PC-3 (cell line): Measurements from ENCODE around the gene TRMT10B. TPM values are rescaled to one million over a fixed set of nuclear protein-coding genes. Genes with fewer than 3 reads are reported as not detected.

ENCODE experiments used
- ATAC-seq: fragments of 200-7000 bp; cut with Tn5 transposase; 2 replicates; pipeline ENCODE4 v1.9.1; 2020; ENCODE audit warnings: mild to moderate bottlenecking, moderate library complexity
- BruUV-seq: library from RNA; stranded (reverse); fragments of 400-500 nt; replicated peaks from 2 replicates; lab custom pipeline; 2021; lab: Mats Ljungman, UMichigan
- CTCF ChIA-PET: fragments of 300-600 bp; sonication (Branson Sonifier 250); formaldehyde crosslinking; loops from one replicate; lab custom pipeline; 2022; ENCODE audit warnings: antibody characterized with exemption; lab: Charles Lee
- POLR2A ChIA-PET: fragments of 300-600 bp; sonication (Branson Sonifier 250); formaldehyde crosslinking; loops from one replicate; lab custom pipeline; 2022; ENCODE audit warnings: antibody characterized with exemption; ENCODE audit not compliant: unreplicated experiment; lab: Charles Lee
- DNase-seq: peaks from one replicate; pipeline ENCODE4 v3.0.0-alpha.2; 2015
- H2AFZ ChIP-seq: fragments of 300-600 bp; sonication (generic); 2 replicates; pipeline ENCODE4 v1.6.0; 2016; ENCODE audit warnings: antibody characterized with exemption, low read length
- H3F3A ChIP-seq: fragments of 300-600 bp; sonication (generic); one replicate; pipeline ENCODE4 v1.6.0; 2017; ENCODE audit warnings: antibody characterized with exemption, low read length, control low read depth, mild to moderate bottlenecking; ENCODE audit not compliant: unreplicated experiment
- H3K27ac ChIP-seq: fragments of 300-600 bp; sonication (generic); 2 replicates; pipeline ENCODE4 v1.5.1; 2016; ENCODE audit warnings: mild to moderate bottlenecking, low read length
- H3K27me3 ChIP-seq: fragments of 300-600 bp; sonication (generic); 2 replicates; pipeline ENCODE4 v1.6.1; 2016; ENCODE audit warnings: low read length, mixed read lengths
- H3K36me3 ChIP-seq: fragments of 300-600 bp; sonication (generic); 2 replicates; pipeline ENCODE4 v1.6.1; 2016; ENCODE audit warnings: low read depth, mixed run types, low read length, mixed read lengths
- H3K4me1 ChIP-seq: fragments of 300-600 bp; sonication (generic); 2 replicates; pipeline ENCODE4 v1.5.1; 2016; ENCODE audit warnings: low read length; ENCODE audit not compliant: insufficient read depth
- H3K4me2 ChIP-seq: fragments of 300-600 bp; sonication (generic); 2 replicates; pipeline ENCODE4 v1.6.0; 2016; ENCODE audit warnings: low read length
- H3K4me3 ChIP-seq: fragments of 300-600 bp; sonication (generic); 2 replicates; pipeline ENCODE4 v1.5.1; 2016; ENCODE audit warnings: mild to moderate bottlenecking, low read length, mixed read lengths
- H3K79me2 ChIP-seq: fragments of 300-600 bp; sonication (generic); 2 replicates; pipeline ENCODE4 v1.6.1; 2017; ENCODE audit warnings: low read length, mixed read lengths
- H3K9ac ChIP-seq: fragments of 300-600 bp; sonication (generic); 2 replicates; pipeline ENCODE4 v1.6.0; 2016; ENCODE audit warnings: mild to moderate bottlenecking, low read length
- H3K9me2 ChIP-seq: fragments of 300-600 bp; sonication (generic); replicated peaks from 2 replicates; pipeline ENCODE4 v1.6.1; 2016; ENCODE audit warnings: mixed run types, low read length, mixed read lengths
- H3K9me3 ChIP-seq: fragments of 300-600 bp; sonication (generic); 2 replicates; pipeline ENCODE4 v1.6.1; 2016; ENCODE audit warnings: low read length, mixed read lengths
- H4K20me1 ChIP-seq: fragments of 300-600 bp; sonication (generic); 2 replicates; pipeline ENCODE4 v1.6.1; 2016; ENCODE audit warnings: low read length, mixed read lengths
- EZH2 ChIP-seq: fragments of 300-600 bp; sonication (generic); IDR thresholded peaks from one replicate; pipeline ENCODE4 v1.6.1; 2017; ENCODE audit warnings: antibody characterized with exemption, mild to moderate bottlenecking, low read length; ENCODE audit not compliant: unreplicated experiment
- EZH2phosphoT487 ChIP-seq: fragments of 300-600 bp; sonication (generic); IDR thresholded peaks from 2 replicates; pipeline ENCODE4 v1.6.1; 2018; ENCODE audit warnings: mild to moderate bottlenecking, antibody characterized with exemption, low read length, borderline replicate concordance
- intact Hi-C: fragments of 100-400 bp; cut with micrococcal nuclease; formaldehyde crosslinking; loops from 2 replicates; pipeline ENCODE4 v1.9.0; 2023
- total RNA-seq: library from RNA; depleted of rRNA; stranded (reverse); fragments of >200 nt; gene quantifications from 2 replicates; pipeline ENCODE4 v1.2.3, GENCODE V29; 2014
- TF ChIP-seq, protein P1 (sequence below): fragments of 300-600 bp; sonication (generic); conservative IDR thresholded peaks from 2 replicates; pipeline ENCODE4 v1.5.1; 2017; ENCODE audit warnings: antibody characterized with exemption, low read depth, mild to moderate bottlenecking, low read length

The TRMT10B gene
- total RNA-seq, 1 experiment from 2014 or later, result 1.1 TPM

DNA sequence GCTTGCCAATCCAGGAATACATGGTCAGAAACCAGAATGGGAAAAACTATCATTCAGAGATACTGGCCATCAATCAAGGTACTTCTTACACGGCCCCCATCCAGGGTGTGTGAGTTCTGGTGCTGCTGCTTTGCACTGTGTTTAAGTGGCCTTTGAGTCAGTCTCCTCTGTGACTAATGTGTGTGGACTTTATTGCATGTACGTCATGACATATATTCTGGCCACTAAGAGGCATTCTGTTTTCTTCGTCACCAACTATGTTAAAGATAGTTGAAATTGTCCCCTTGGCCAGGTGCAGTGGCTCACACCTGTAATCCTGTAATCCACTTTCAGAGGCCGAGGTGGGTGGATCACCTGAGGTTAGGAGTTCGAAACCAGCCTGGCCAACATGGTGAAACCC lies 22.7 kb downstream of the TRMT10B start:
- peaks cover 16% of the 10 kb centered on the region for H3K4me1 ChIP-seq
- H3K4me3 ChIP-seq, result no peak overlapping the region
- no peak overlapping the region for H3K9ac ChIP-seq
- H2AFZ ChIP-seq, result no peak overlapping the region
- peak overlapping the region; percentile 51 for H3K27ac ChIP-seq
- no peaks in the 10 kb centered on the region for H3K9me3 ChIP-seq
- no TSS peak for BruUV-seq
- CTCF ChIA-PET, result no interaction called here
- H4K20me1 ChIP-seq, result no peaks in the 10 kb centered on the region
- intact Hi-C loops, result loop anchor here (5.0 kb wide), 1 partner anchor 66 kb away; no protein-coding TSS in a partner anchor
- H3F3A ChIP-seq, result no peaks in the 10 kb centered on the region
- peak; percentile 98 for ATAC-seq
- no peaks in the 10 kb centered on the region for H3K9me2 ChIP-seq
- no peaks in the 10 kb centered on the region for H3K27me3 ChIP-seq
- H3K36me3 ChIP-seq, result peaks cover 34% of the 10 kb centered on the region
- POLR2A ChIA-PET, result no interaction called here
- no peak overlapping the region for H3K4me2 ChIP-seq
- H3K79me2 ChIP-seq, result peaks cover 7% of the 10 kb centered on the region
- TF ChIP-seq EZH2 (no peak), EZH2phosphoT487 (no peak)
- TF ChIP-seq, protein P1, sequence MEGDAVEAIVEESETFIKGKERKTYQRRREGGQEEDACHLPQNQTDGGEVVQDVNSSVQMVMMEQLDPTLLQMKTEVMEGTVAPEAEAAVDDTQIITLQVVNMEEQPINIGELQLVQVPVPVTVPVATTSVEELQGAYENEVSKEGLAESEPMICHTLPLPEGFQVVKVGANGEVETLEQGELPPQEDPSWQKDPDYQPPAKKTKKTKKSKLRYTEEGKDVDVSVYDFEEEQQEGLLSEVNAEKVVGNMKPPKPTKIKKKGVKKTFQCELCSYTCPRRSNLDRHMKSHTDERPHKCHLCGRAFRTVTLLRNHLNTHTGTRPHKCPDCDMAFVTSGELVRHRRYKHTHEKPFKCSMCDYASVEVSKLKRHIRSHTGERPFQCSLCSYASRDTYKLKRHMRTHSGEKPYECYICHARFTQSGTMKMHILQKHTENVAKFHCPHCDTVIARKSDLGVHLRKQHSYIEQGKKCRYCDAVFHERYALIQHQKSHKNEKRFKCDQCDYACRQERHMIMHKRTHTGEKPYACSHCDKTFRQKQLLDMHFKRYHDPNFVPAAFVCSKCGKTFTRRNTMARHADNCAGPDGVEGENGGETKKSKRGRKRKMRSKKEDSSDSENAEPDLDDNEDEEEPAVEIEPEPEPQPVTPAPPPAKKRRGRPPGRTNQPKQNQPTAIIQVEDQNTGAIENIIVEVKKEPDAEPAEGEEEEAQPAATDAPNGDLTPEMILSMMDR, result no peak
- DNase-seq, result peak; percentile 84

DNA sequence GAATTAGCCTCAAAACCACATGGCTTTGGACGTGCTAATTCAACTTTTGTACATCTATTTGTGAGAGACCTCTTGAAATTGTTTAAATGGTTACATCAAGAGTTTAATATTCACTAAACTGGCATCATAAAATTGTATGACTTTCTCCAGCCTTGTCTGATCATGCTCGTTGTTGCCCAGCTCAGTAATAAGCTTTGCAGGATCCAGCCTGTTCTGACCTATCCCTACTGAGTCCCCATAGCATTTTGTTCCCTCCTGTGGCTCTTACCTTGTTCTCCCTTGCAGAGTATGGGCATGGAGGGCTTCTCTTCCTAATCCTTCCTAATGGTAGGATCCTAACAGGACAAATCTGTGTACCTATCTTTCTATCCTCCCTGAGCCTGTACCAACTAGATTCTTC lies 24.9 kb downstream of the TRMT10B start:
- Histone ChIP-seq H3K36me3 (peaks cover 55% of the 10 kb centered on the region), H3K4me1 (peaks cover 23% of the 10 kb centered on the region), H3K79me2 (peaks cover 29% of the 10 kb centered on the region), H3K27ac (no peak overlapping the region), H4K20me1 (peaks cover 12% of the 10 kb centered on the region; the same call in 1 of the 2 replicates), H3K9me3 (no peaks in the 10 kb centered on the region), H3K9ac (no peak overlapping the region), H3K4me2 (no peak overlapping the region), H3F3A (no peaks in the 10 kb centered on the region), H2AFZ (no peak overlapping the region), H3K9me2 (no peaks in the 10 kb centered on the region), H3K4me3 (no peak overlapping the region), H3K27me3 (no peaks in the 10 kb centered on the region)
- DNase-seq, result no peak
- ChIA-PET POLR2A (no interaction called here), CTCF (no interaction called here)
- no peak for ATAC-seq
- BruUV-seq, result no TSS peak
- intact Hi-C loops, result loop anchor here (5.0 kb wide), 1 partner anchor 64 kb away; no protein-coding TSS in a partner anchor
- no peak for TF ChIP-seq EZH2phosphoT487
- TF ChIP-seq, protein P1, result no peak
- TF ChIP-seq EZH2, result no peak

DNA sequence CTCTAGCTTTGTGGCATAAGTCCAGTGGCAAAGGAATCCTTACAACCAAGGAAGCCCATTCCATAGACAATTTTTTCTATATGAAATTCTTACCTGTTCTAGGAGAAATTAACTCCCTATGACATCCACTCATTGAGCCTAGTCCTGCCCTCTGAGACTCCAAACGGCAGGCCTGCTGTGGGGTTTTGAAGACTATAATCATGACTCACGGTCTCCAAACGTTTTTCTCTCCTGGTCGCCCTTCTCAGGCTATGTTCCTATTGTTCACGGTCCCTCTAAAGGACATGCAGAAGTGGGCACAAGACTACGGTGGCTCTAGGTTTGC lies 30.6 kb downstream of the TRMT10B start:
- ChIA-PET CTCF (no interaction called here), POLR2A (no interaction called here)
- H3K4me2 ChIP-seq, result peak overlapping the region; percentile 99
- peaks cover 12% of the 10 kb centered on the region; the same call in 1 of the 2 replicates for H4K20me1 ChIP-seq
- peak overlapping the region; percentile 94 for H3K4me3 ChIP-seq
- H3K27me3 ChIP-seq, result no peaks in the 10 kb centered on the region
- no peak for DNase-seq
- intact Hi-C loops, result no loop called here
- H3K9me3 ChIP-seq, result no peaks in the 10 kb centered on the region
- ATAC-seq, result 0 out of 2 replicates have a peak, but pooled peaks have one; percentile 11
- H3K9me2 ChIP-seq, result no peaks in the 10 kb centered on the region
- TF ChIP-seq, protein P1, result no peak
- TF ChIP-seq EZH2 (no peak), EZH2phosphoT487 (no peak)
- H2AFZ ChIP-seq, result peak overlapping the region; percentile 93
- peaks cover 41% of the 10 kb centered on the region for H3K36me3 ChIP-seq
- peak overlapping the region; percentile 50 for H3K27ac ChIP-seq
- H3K9ac ChIP-seq, result peak overlapping the region; percentile 88
- BruUV-seq, result TSS peak; percentile 32
- H3K79me2 ChIP-seq, result peaks cover 45% of the 10 kb centered on the region
- no peaks in the 10 kb centered on the region for H3F3A ChIP-seq
- peaks cover 13% of the 10 kb centered on the region for H3K4me1 ChIP-seq
